PC-9 (cell line): ENCODE results near the gene ISX. TPM values are rescaled to one million over a fixed set of nuclear protein-coding genes. Genes with fewer than 3 reads are reported as not detected.

Experiments
- BruUV-seq: library from RNA; stranded (reverse); fragments of 400-500 nt; replicated peaks from 2 replicates; lab custom pipeline; 2021; lab: Mats Ljungman, UMichigan
- CTCF ChIA-PET: fragments of 300-600 bp; sonication (Branson Sonifier 250); formaldehyde crosslinking; loops from one replicate; lab custom pipeline; 2022; ENCODE audit warnings: antibody characterized with exemption; lab: Charles Lee
- POLR2A ChIA-PET: fragments of 300-600 bp; sonication (Branson Sonifier 250); formaldehyde crosslinking; loops from one replicate; lab custom pipeline; 2022; ENCODE audit warnings: antibody characterized with exemption; ENCODE audit not compliant: unreplicated experiment; lab: Charles Lee
- DNase-seq, 2 experiments: peaks; one replicate each; pipeline versions ENCODE4 v3.0.0 to v3.0.0-alpha.2; 2015 to 2022; ENCODE audit warnings: mixed read lengths in 1 of 2
- H2AFZ ChIP-seq: fragments of 200-600 bp; sonication (generic); 2 replicates; pipeline ENCODE4 v1.8.1; 2017; ENCODE audit warnings: antibody characterized with exemption
- H3F3A ChIP-seq: fragments of 200-600 bp; sonication (generic); 2 replicates; pipeline ENCODE4 v1.8.1; 2017; ENCODE audit warnings: antibody characterized with exemption, mild to moderate bottlenecking, low read depth; ENCODE audit not compliant: insufficient read depth
- H3K27ac ChIP-seq: fragments of 200-600 bp; sonication (generic); 2 replicates; pipeline ENCODE4 v1.6.1; 2016; ENCODE audit warnings: mixed run types
- H3K27me3 ChIP-seq: fragments of 200-600 bp; sonication (generic); 2 replicates; pipeline ENCODE4 v1.6.1; 2016; ENCODE audit warnings: low read depth, mixed run types; ENCODE audit not compliant: insufficient read depth
- H3K36me3 ChIP-seq: fragments of 200-600 bp; sonication (generic); 2 replicates; pipeline ENCODE4 v1.6.1; 2016; ENCODE audit warnings: low read depth, mixed run types
- H3K4me1 ChIP-seq: fragments of 200-600 bp; sonication (generic); replicated peaks from 2 replicates; pipeline ENCODE4 v1.6.1; 2016; ENCODE audit warnings: mixed run types; ENCODE audit not compliant: insufficient read depth
- H3K4me2 ChIP-seq: fragments of 200-600 bp; sonication (generic); 2 replicates; pipeline ENCODE4 v1.6.1; 2017; ENCODE audit warnings: mixed run types
- H3K4me3 ChIP-seq: fragments of 200-600 bp; sonication (generic); 2 replicates; pipeline ENCODE4 v1.6.1; 2016; ENCODE audit warnings: mixed run types
- H3K79me2 ChIP-seq: fragments of 200-600 bp; sonication (generic); 2 replicates; pipeline ENCODE4 v1.6.1; 2017; ENCODE audit warnings: low read depth, mixed run types
- H3K9me2 ChIP-seq: fragments of 200-600 bp; sonication (generic); 2 replicates; pipeline ENCODE4 v1.8.1; 2017; ENCODE audit warnings: mild to moderate bottlenecking; ENCODE audit not compliant: insufficient read depth
- H3K9me3 ChIP-seq: fragments of 200-600 bp; sonication (generic); 2 replicates; pipeline ENCODE4 v1.8.1; 2016; ENCODE audit warnings: low read depth; ENCODE audit not compliant: insufficient read depth
- H4K20me1 ChIP-seq: fragments of 200-600 bp; sonication (generic); 2 replicates; pipeline ENCODE4 v1.8.1; 2017; ENCODE audit not compliant: insufficient read depth
- CTCF ChIP-seq: fragments of 200-600 bp; sonication (generic); conservative IDR thresholded peaks from 2 replicates; pipeline ENCODE4 v1.6.1; 2017; ENCODE audit warnings: mixed run types, antibody characterized with exemption, mild to moderate bottlenecking, moderate library complexity
- EZH2 ChIP-seq: fragments of 200-600 bp; sonication (generic); IDR thresholded peaks from 2 replicates; pipeline ENCODE4 v1.8.0; 2017; ENCODE audit warnings: antibody characterized with exemption, low read depth
- intact Hi-C: fragments of 100-400 bp; cut with micrococcal nuclease; formaldehyde crosslinking; loops from one replicate; pipeline ENCODE4 v1.10.0; 2022; ENCODE audit not compliant: unreplicated experiment
- total RNA-seq: library from RNA; stranded (reverse); gene quantifications from 2 replicates; pipeline ENCODE4 v1.2.3, GENCODE V29; 2021

Gene ISX
- total RNA-seq, 1 experiment from 2014 or later = not detected

GRCh38 chr22:35113341-35113740, 47.4 kb downstream of the ISX start:
- intact Hi-C loops = no loop called here
- Histone ChIP-seq H2AFZ (no peak overlapping the region), H3K4me2 (no peak overlapping the region), H3K4me3 (no peak overlapping the region), H4K20me1 (no peaks in the 10 kb centered on the region), H3F3A (no peaks in the 10 kb centered on the region), H3K27me3 (peaks cover 52% of the 10 kb centered on the region), H3K79me2 (no peaks in the 10 kb centered on the region), H3K27ac (no peak overlapping the region), H3K9me2 (no peaks in the 10 kb centered on the region), H3K36me3 (no peaks in the 10 kb centered on the region), H3K9me3 (no peaks in the 10 kb centered on the region), H3K4me1 (no peaks in the 10 kb centered on the region)
- no peak for DNase-seq
- no TSS peak for BruUV-seq
- POLR2A ChIA-PET = no interaction called here
- CTCF ChIA-PET = no interaction called here
- TF ChIP-seq EZH2 = no peak
- no peak for TF ChIP-seq CTCF

GRCh38 chr22:35114131-35114980, 48.4 kb downstream of the ISX start:
- Histone ChIP-seq H3K9me2 (no peaks in the 10 kb centered on the region), H3K27me3 (peaks cover 62% of the 10 kb centered on the region), H3K4me2 (no peak overlapping the region), H3K27ac (no peak overlapping the region), H3F3A (no peaks in the 10 kb centered on the region), H3K36me3 (no peaks in the 10 kb centered on the region), H3K4me1 (no peaks in the 10 kb centered on the region), H4K20me1 (no peaks in the 10 kb centered on the region), H3K9me3 (no peaks in the 10 kb centered on the region), H3K79me2 (no peaks in the 10 kb centered on the region), H2AFZ (no peak overlapping the region), H3K4me3 (no peak overlapping the region)
- DNase-seq = no peak
- CTCF ChIA-PET = no interaction called here
- intact Hi-C loops = no loop called here
- BruUV-seq = no TSS peak
- no peak for TF ChIP-seq CTCF
- TF ChIP-seq EZH2 = no peak
- POLR2A ChIA-PET = no interaction called here

GRCh38 chr22:35115515-35115914, 49.6 kb downstream of the ISX start:
- Histone ChIP-seq H3K4me1 (no peaks in the 10 kb centered on the region), H3K79me2 (no peaks in the 10 kb centered on the region), H3K9me2 (no peaks in the 10 kb centered on the region), H3K4me3 (no peak overlapping the region), H4K20me1 (no peaks in the 10 kb centered on the region), H3K36me3 (no peaks in the 10 kb centered on the region), H3K4me2 (no peak overlapping the region), H2AFZ (no peak overlapping the region), H3K27ac (no peak overlapping the region), H3F3A (no peaks in the 10 kb centered on the region), H3K9me3 (no peaks in the 10 kb centered on the region), H3K27me3 (peaks cover 70% of the 10 kb centered on the region)
- intact Hi-C loops = no loop called here
- BruUV-seq = no TSS peak
- no peak for TF ChIP-seq EZH2
- TF ChIP-seq CTCF = no peak
- CTCF ChIA-PET = no interaction called here
- DNase-seq = no peak
- POLR2A ChIA-PET = no interaction called here
